ENCODE results near the gene FBXW8.

The FBXW8 gene

DNA sequence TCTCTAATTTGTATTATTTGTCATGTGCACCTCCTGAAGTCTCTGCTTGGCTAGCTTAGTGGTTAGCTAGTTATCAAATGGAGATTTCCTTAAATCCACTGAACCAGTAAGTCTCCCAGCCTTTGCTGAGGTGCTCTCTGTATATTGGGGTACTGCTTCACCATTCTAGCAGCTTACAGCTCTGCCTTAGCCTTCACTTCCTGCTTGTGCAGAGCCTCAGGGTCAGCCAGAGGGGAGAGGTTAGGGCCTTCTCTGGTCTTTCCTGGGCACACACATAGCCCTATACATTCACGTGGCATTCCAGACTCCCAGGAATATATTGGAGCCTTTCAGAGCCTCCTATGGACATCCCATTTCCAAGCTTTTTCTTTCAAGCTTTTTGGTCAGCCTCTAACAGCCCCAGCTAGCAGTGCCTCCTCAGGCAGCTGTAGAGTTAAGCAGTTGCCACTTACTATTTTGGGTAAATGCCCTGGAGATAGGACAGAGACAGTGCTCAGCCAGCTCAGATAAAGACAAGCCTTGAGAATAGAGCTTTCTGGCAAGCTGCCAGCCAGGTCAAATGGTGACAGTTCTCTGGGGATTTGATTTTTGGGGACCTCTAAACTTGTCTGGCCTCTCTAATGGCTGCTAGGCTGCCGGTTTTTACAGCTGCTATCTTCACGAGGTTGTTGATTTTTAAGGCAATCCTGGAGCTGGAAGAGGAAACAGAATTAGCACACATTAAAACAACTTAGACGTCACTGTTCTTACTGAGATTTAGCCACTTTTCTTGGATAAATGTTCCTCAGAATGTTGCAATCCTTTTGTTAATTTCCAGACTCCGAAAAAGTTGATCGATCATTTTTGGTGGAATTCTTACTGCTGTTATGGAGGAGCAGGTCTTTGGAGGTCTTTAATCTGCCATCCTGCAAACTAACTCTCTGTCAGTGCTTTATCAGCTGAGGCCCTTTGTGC lies 32.9 kb downstream of the FBXW8 start:
- H3K36me3 ChIP-seq (ENCODE audit: control insufficient read depth in 2 of 2, insufficient read depth in 1 of 2, low read length in 2 of 2) = peaks cover 8 to 38% of the 10 kb centered on the region in 2 experiments
- TF ChIP-seq ZNF677 (tag by site-specific recombination; IDR thresholded peaks at IDR 0.05) = peak; percentile 99
- TF ChIP-seq MZF1 (tag by site-specific recombination; IDR thresholded peaks at IDR 0.05; ENCODE audit: borderline replicate concordance) = peak; percentile 30; the same call in 1 of the 2 replicates
- TF ChIP-seq PRDM1 (tag by site-specific recombination; IDR thresholded peaks at IDR 0.05) = no peak
- TF ChIP-seq ZNF791 (tag by site-specific recombination; IDR thresholded peaks at IDR 0.05) = no peak
- TF ChIP-seq ZNF174 (tag by site-specific recombination; IDR thresholded peaks at IDR 0.05) = no peak
- no peak for TF ChIP-seq ZNF391 (tag by site-specific recombination; IDR thresholded peaks at IDR 0.05; ENCODE audit: borderline replicate concordance, low read depth)
- TF ChIP-seq ZNF561 (tag by site-specific recombination; IDR thresholded peaks at IDR 0.05; ENCODE audit: borderline replicate concordance) = no peak
- no peak for TF ChIP-seq BCL11B (tag by site-specific recombination; IDR thresholded peaks at IDR 0.05; ENCODE audit: low read depth)
- no peak for TF ChIP-seq OVOL3 (tag by site-specific recombination; IDR thresholded peaks at IDR 0.05)
- TF ChIP-seq KLF1 (tag by site-specific recombination; IDR thresholded peaks at IDR 0.05) = no peak
- TF ChIP-seq SETDB1 (IDR thresholded peaks at IDR 0.05; ENCODE audit: insufficient read length, low read length) = peak; percentile 85
- no peak for TF ChIP-seq ZNF843 (tag by site-specific recombination; IDR thresholded peaks at IDR 0.05)
- TF ChIP-seq ZNF366 (tag by site-specific recombination; conservative IDR thresholded peaks at IDR 0.05) = no peak
- TF ChIP-seq ZNF423 (tag by site-specific recombination; IDR thresholded peaks at IDR 0.05) = no peak
- TF ChIP-seq TRIM28 (IDR thresholded peaks at IDR 0.05; ENCODE audit: borderline replicate concordance, low read length) = peak; percentile 33; the same call in 1 of the 2 replicates
- no peak overlapping the region for H3K4me3 ChIP-seq (ENCODE audit: low read depth, low read length)
- CTCF ChIA-PET = interaction anchor here (0.7 kb wide), 1 partner anchor 81 kb away, joined by 4 read pairs; no protein-coding TSS in a partner anchor
- no peaks in the 10 kb centered on the region for H3K9me3 ChIP-seq (ENCODE audit: control insufficient read depth, insufficient read depth, low read depth, low read length)
- no peaks in the 10 kb centered on the region for H3K4me1 ChIP-seq (ENCODE audit: control insufficient read depth, insufficient read depth, low read length)
- POLR2A ChIA-PET = no interaction called here
- H3K27ac ChIP-seq (ENCODE audit: extremely low read depth, low read depth, low read length) = no peak overlapping the region

GRCh38 chr12:116945886-116946550 lies 35.3 kb downstream of the FBXW8 start:
- Histone ChIP-seq H3K9me3 (ENCODE audit: control insufficient read depth, insufficient read depth, low read depth, low read length) (no peaks in the 10 kb centered on the region), H3K36me3 (ENCODE audit: control insufficient read depth in 2 of 2, insufficient read depth in 1 of 2, low read length in 2 of 2) (peaks cover 8 to 51% of the 10 kb centered on the region in 2 experiments), H3K27ac (ENCODE audit: extremely low read depth, low read depth, low read length) (no peak overlapping the region), H3K4me1 (ENCODE audit: control insufficient read depth, insufficient read depth, low read length) (no peaks in the 10 kb centered on the region), H3K4me3 (ENCODE audit: low read depth, low read length) (no peak overlapping the region)
- TF ChIP-seq ZNF629 (tag by site-specific recombination; IDR thresholded peaks at IDR 0.05) (peak; percentile 72), EGR2 (tag by site-specific recombination; IDR thresholded peaks at IDR 0.05; ENCODE audit: low read depth) (no peak), ZNF792 (tag by site-specific recombination; IDR thresholded peaks at IDR 0.05) (no peak), OVOL3 (tag by site-specific recombination; IDR thresholded peaks at IDR 0.05) (peak; percentile 85; the same call in 1 of the 2 replicates)
- TF ChIP-seq, protein P1, sequence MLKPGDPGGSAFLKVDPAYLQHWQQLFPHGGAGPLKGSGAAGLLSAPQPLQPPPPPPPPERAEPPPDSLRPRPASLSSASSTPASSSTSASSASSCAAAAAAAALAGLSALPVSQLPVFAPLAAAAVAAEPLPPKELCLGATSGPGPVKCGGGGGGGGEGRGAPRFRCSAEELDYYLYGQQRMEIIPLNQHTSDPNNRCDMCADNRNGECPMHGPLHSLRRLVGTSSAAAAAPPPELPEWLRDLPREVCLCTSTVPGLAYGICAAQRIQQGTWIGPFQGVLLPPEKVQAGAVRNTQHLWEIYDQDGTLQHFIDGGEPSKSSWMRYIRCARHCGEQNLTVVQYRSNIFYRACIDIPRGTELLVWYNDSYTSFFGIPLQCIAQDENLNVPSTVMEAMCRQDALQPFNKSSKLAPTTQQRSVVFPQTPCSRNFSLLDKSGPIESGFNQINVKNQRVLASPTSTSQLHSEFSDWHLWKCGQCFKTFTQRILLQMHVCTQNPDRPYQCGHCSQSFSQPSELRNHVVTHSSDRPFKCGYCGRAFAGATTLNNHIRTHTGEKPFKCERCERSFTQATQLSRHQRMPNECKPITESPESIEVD (tag by site-specific recombination; IDR thresholded peaks at IDR 0.05) = peak; percentile 32; the same call in 1 of the 2 replicates
- TF ChIP-seq, protein P2, sequence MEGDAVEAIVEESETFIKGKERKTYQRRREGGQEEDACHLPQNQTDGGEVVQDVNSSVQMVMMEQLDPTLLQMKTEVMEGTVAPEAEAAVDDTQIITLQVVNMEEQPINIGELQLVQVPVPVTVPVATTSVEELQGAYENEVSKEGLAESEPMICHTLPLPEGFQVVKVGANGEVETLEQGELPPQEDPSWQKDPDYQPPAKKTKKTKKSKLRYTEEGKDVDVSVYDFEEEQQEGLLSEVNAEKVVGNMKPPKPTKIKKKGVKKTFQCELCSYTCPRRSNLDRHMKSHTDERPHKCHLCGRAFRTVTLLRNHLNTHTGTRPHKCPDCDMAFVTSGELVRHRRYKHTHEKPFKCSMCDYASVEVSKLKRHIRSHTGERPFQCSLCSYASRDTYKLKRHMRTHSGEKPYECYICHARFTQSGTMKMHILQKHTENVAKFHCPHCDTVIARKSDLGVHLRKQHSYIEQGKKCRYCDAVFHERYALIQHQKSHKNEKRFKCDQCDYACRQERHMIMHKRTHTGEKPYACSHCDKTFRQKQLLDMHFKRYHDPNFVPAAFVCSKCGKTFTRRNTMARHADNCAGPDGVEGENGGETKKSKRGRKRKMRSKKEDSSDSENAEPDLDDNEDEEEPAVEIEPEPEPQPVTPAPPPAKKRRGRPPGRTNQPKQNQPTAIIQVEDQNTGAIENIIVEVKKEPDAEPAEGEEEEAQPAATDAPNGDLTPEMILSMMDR (tag by site-specific recombination; IDR thresholded peaks at IDR 0.05) = no peak
- ChIA-PET POLR2A (no interaction called here), CTCF (interaction anchor here (0.5 kb wide), 1 partner anchor 23 kb away, joined by 4 read pairs; no protein-coding TSS in a partner anchor)
